K562 (cell line): Measurements from ENCODE around the gene ZNF521. TPM values are rescaled to one million over a fixed set of nuclear protein-coding genes. Genes with fewer than 3 reads are reported as not detected.

Experiments
- ATAC-seq: fragments of 200-7000 bp; cut with Tn5 transposase; 3 replicates; pipeline ENCODE4 v1.9.1; 2020; ENCODE audit warnings: moderate library complexity
- BruUV-seq: library from RNA; stranded (reverse); fragments of 400-500 nt; replicated peaks from 2 replicates; lab custom pipeline; 2021; lab: Mats Ljungman, UMichigan
- CTCF ChIA-PET: fragments of 300-600 bp; formaldehyde crosslinking; extraction: SDS; loops from one replicate; lab custom pipeline; 2021; ENCODE audit warnings: low intra/inter-chr PET ratio; lab: Yijun Ruan, JAX
- POLR2A ChIA-PET: fragments of 300-600, 350-650 bp; sonication (Branson Sonifier 250); formaldehyde crosslinking; extraction: SDS; loops from one replicate; lab custom pipeline; 2021; ENCODE audit warnings: antibody characterized with exemption, inconsistent platforms; lab: Yijun Ruan, JAX
- DNase-seq, 4 experiments: peaks; one replicate each; pipeline versions ENCODE4 v3.0.0 to v3.0.0-alpha.2; 2011 to 2018; ENCODE audit warnings: low spot score in 3 of 4, mixed read lengths in 3 of 4; ENCODE audit errors: extremely low read depth in 1 of 4
- FAIRE-seq: peaks from 2 replicates; lab custom pipeline; 2011; peaks lifted over from hg19 to GRCh38; lab: Jason Lieb, UNC
- H2AFZ ChIP-seq: 2 replicates; pipeline ENCODE4 v1.6.0; 2011; ENCODE audit warnings: low read depth, low read length, control low read depth, inconsistent platforms
- H3K27ac ChIP-seq: fragments of 200-600 bp; 3 replicates; pipeline ENCODE4 v1.8.0; 2011; ENCODE audit warnings: low read depth, mild to moderate bottlenecking, control low read depth, inconsistent platforms, low read length, moderate library complexity, mixed read lengths; ENCODE audit errors: extremely low read depth
- H3K27me3 ChIP-seq, 2 experiments: fragments of 300-600 bp in 1 of 2; 2 replicates in 1 of 2; 3 replicates in 1 of 2; pipeline versions ENCODE4 v1.6.0 to v1.8.0; 2011; ENCODE audit warnings: inconsistent platforms in 2 of 2, low read length in 2 of 2, mild to moderate bottlenecking in 1 of 2, mixed read lengths in 1 of 2, moderate library complexity in 1 of 2; ENCODE audit not compliant: control insufficient read depth in 2 of 2, insufficient read depth in 2 of 2
- H3K36me3 ChIP-seq: fragments of 300-600 bp; 3 replicates; pipeline ENCODE4 v1.8.0; 2011; ENCODE audit warnings: mild to moderate bottlenecking, low read length, inconsistent platforms; ENCODE audit not compliant: control insufficient read depth, insufficient read depth
- H3K4me1 ChIP-seq, 2 experiments: fragments of 200-600 bp in 1 of 2; replicated peaks in 1 of 2; 2 replicates in 1 of 2; 3 replicates in 1 of 2; pipeline versions ENCODE4 v1.5.1 to v1.8.0; 2011; ENCODE audit warnings: inconsistent platforms in 2 of 2, low read length in 2 of 2, mild to moderate bottlenecking in 1 of 2, mixed read lengths in 1 of 2, moderate library complexity in 1 of 2; ENCODE audit not compliant: control insufficient read depth in 2 of 2, insufficient read depth in 2 of 2
- H3K4me2 ChIP-seq: 2 replicates; pipeline ENCODE4 v1.6.1; 2011; ENCODE audit warnings: low read length, control low read depth, inconsistent platforms, mixed read lengths; ENCODE audit not compliant: insufficient read depth
- H3K4me3 ChIP-seq: fragments of 200-600 bp; sonication (generic), shearing (Covaris generic); 2 replicates; pipeline ENCODE4 v1.5.1; 2016; ENCODE audit warnings: control low read depth, inconsistent platforms
- H3K79me2 ChIP-seq: fragments of 200-600 bp; 3 replicates; pipeline ENCODE4 v1.8.0; 2011; ENCODE audit warnings: low read length, inconsistent platforms; ENCODE audit not compliant: control insufficient read depth, insufficient read depth
- H3K9ac ChIP-seq, 2 experiments: 2 replicates each; pipeline versions ENCODE4 v1.6.0 to v1.6.1; 2011; ENCODE audit warnings: low read depth in 2 of 2, low read length in 2 of 2, control low read depth in 1 of 2, inconsistent platforms in 1 of 2, mild to moderate bottlenecking in 1 of 2, mixed read lengths in 1 of 2; ENCODE audit not compliant: insufficient read depth in 1 of 2
- H3K9me1 ChIP-seq: one replicate; pipeline ENCODE4 v1.6.0; 2011; ENCODE audit warnings: inconsistent platforms, mild to moderate bottlenecking, low read length, moderate library complexity; ENCODE audit not compliant: control insufficient read depth, insufficient read depth
- H3K9me3 ChIP-seq: replicated peaks from 2 replicates; pipeline ENCODE4 v1.5.1; 2011; ENCODE audit warnings: low read depth, low read length, inconsistent platforms; ENCODE audit not compliant: control insufficient read depth, insufficient read depth
- H4K20me1 ChIP-seq: replicated peaks from 2 replicates; pipeline ENCODE4 v1.6.1; 2011; ENCODE audit warnings: low read length, inconsistent platforms, mixed read lengths; ENCODE audit not compliant: control insufficient read depth, insufficient read depth
- AFF4 ChIP-seq: sonication (generic); formaldehyde crosslinking; IDR thresholded peaks from 2 replicates; pipeline ENCODE4 v1.8.0; 2023; ENCODE audit warnings: mild to moderate bottlenecking, missing genetic modification reagents
- ESRRA ChIP-seq: fragments of 450-650 bp; IDR thresholded peaks from 2 replicates; pipeline ENCODE4 v1.6.1; 2014; ENCODE audit warnings: low read depth, mild to moderate bottlenecking, moderate library complexity, borderline replicate concordance
- MAFK ChIP-seq: IDR thresholded peaks from 2 replicates; pipeline ENCODE4 v1.6.1; 2011; ENCODE audit warnings: low read length, improper control_type of control experiment
- MAZ ChIP-seq, 2 experiments: fragments of 450-650 bp in 1 of 2; sonication (generic) in 1 of 2; formaldehyde crosslinking; IDR thresholded peaks in 1 of 2; conservative IDR thresholded peaks in 1 of 2; 2 replicates each; pipeline versions ENCODE4 v1.4.0 to v1.5.0; 2020; ENCODE audit warnings: mild to moderate bottlenecking in 1 of 2, missing genetic modification reagents in 1 of 2
- MIER1 ChIP-seq: fragments of 450-650 bp; IDR thresholded peaks from 2 replicates; pipeline ENCODE4 v1.6.1; 2016; ENCODE audit warnings: antibody characterized with exemption, mild to moderate bottlenecking, low read depth
- NELFE ChIP-seq: IDR thresholded peaks from 2 replicates; pipeline ENCODE4 v1.6.1; 2011; ENCODE audit warnings: mild to moderate bottlenecking; ENCODE audit not compliant: insufficient read depth, insufficient read length
- NFYB ChIP-seq: IDR thresholded peaks from 2 replicates; pipeline ENCODE4 v1.6.1; 2011; ENCODE audit warnings: mild to moderate bottlenecking, moderate library complexity; ENCODE audit not compliant: insufficient read length; ENCODE audit errors: extremely low read depth
- RB1 ChIP-seq: fragments of 450-650 bp; IDR thresholded peaks from 2 replicates; pipeline ENCODE4 v1.6.1; 2017; ENCODE audit warnings: low read depth, mild to moderate bottlenecking
- ZNF197 ChIP-seq: fragments of 200-800 bp; sonication (Bioruptor generic); IDR thresholded peaks from 2 replicates; pipeline ENCODE4 v1.6.1; 2016; ENCODE audit warnings: low read depth, missing genetic modification characterization, missing compliant biosample characterization
- ZNF592 ChIP-seq: fragments of 450-650 bp; IDR thresholded peaks from 2 replicates; pipeline ENCODE4 v1.6.1; 2017; ENCODE audit warnings: antibody characterized with exemption, mild to moderate bottlenecking
- in situ Hi-C: fragments of 300-500 bp; cut with MboI; formaldehyde crosslinking; loops from 4 replicates; pipeline ENCODE4 v1.15.0; 2018; ENCODE audit warnings: inconsistent platforms, mixed read lengths
- intact Hi-C: fragments of 100-400 bp; cut with micrococcal nuclease; formaldehyde crosslinking; loops from 2 replicates; pipeline ENCODE4 v1.14.2; 2022
- polyA plus RNA-seq, 8 experiments: library from polyadenylated mRNA; depleted of rRNA in 4 of 8; stranded (reverse) in 5 of 8; unstranded in 3 of 8; fragments of >200 nt; fragmentation: Nextera tagmentation in 2 of 8; fragmentation: Illumina TruSeq in 1 of 8; extraction: Ambion mirVana in 2 of 8; extraction: Trizol in 1 of 8; gene quantifications; 2 replicates each; pipeline versions ENCODE4 v1.2.1 to v1.2.3, GENCODE V29; 2011 to 2014; ENCODE audit warnings: inconsistent platforms in 1 of 8, missing spikeins in 1 of 8
- total RNA-seq, 7 experiments: library from RNA; depleted of rRNA in 6 of 7; stranded (reverse); fragments of >200 nt in 6 of 7; fragmentation: Illumina TruSeq in 2 of 7; extraction: Trizol in 2 of 7; gene quantifications; 2 replicates each; pipeline versions ENCODE4 v1.2.1 to v1.2.3, GENCODE V29; 2011 to 2021; ENCODE audit warnings: low replicate concordance in 1 of 7
- TF ChIP-seq, protein P1 (sequence below): fragments of 150-350 bp; IDR thresholded peaks from 2 replicates; pipeline ENCODE4 v1.6.1; 2014; ENCODE audit warnings: low read depth, mild to moderate bottlenecking, low read length, borderline replicate concordance

The ZNF521 gene
- total and polyA plus RNA-seq, 9 of the 15 experiments (the other 6 are each of a cell fraction or from before 2014, with no cell fraction given) = 1.2 to 5.8 (median 1.6) TPM

DNA sequence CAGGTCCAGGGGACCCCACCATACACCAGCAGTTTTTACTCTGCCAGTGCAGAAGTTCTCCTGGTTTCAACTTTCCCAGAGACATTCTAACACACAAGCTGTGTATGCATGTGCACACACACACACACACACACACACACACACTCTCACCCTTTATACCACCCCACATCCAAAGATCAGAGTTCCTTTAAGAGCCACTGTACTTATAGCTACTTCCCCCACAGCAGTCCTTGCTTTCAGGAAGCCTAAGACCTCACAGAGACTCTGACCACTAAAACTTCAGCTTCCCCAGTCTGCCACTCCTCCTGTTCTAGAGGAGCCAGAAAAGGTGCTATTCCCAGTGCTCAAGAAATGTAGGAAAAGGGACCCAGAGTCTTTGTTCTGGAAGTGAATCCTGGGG, 107.8 kb downstream of the ZNF521 start:
- H3K4me1 ChIP-seq = peaks cover 0 to 10% of the 10 kb centered on the region in 2 experiments; a peak in 2 of 5 replicates
- no peaks in the 10 kb centered on the region for H3K36me3 ChIP-seq
- H2AFZ ChIP-seq = no peak overlapping the region
- H3K9me1 ChIP-seq = no peaks in the 10 kb centered on the region
- peak; percentile 13; the same call in 2 of the 3 replicates for ATAC-seq
- CTCF ChIA-PET = no interaction called here
- no peak overlapping the region for H3K9ac ChIP-seq
- no peak overlapping the region for H3K4me2 ChIP-seq
- H3K79me2 ChIP-seq = no peaks in the 10 kb centered on the region
- DNase-seq = no peak
- intact Hi-C loops = no loop called here
- POLR2A ChIA-PET = no interaction called here
- no peaks in the 10 kb centered on the region for H4K20me1 ChIP-seq
- in situ Hi-C loops = no loop called here
- BruUV-seq = no TSS peak
- no peak overlapping the region for H3K27ac ChIP-seq
- H3K4me3 ChIP-seq = no peak overlapping the region
- H3K27me3 ChIP-seq = no peaks in the 10 kb centered on the region
- no peak for FAIRE-seq
- H3K9me3 ChIP-seq = no peaks in the 10 kb centered on the region
- TF ChIP-seq ESRRA (no peak), MAZ (CRISPR knock-in tag; conservative IDR thresholded peaks at IDR 0.05 in 1 of 2, IDR thresholded peaks at IDR 0.05 in 1 of 2) (no peak), AFF4 (CRISPR knock-in tag) (no peak), ZNF592 (no peak), MIER1 (no peak), ZNF197 (CRISPR knock-in tag) (no peak), RB1 (no peak), MAFK (no peak), NFYB (no peak), NELFE (no peak)
- TF ChIP-seq, protein P1, sequence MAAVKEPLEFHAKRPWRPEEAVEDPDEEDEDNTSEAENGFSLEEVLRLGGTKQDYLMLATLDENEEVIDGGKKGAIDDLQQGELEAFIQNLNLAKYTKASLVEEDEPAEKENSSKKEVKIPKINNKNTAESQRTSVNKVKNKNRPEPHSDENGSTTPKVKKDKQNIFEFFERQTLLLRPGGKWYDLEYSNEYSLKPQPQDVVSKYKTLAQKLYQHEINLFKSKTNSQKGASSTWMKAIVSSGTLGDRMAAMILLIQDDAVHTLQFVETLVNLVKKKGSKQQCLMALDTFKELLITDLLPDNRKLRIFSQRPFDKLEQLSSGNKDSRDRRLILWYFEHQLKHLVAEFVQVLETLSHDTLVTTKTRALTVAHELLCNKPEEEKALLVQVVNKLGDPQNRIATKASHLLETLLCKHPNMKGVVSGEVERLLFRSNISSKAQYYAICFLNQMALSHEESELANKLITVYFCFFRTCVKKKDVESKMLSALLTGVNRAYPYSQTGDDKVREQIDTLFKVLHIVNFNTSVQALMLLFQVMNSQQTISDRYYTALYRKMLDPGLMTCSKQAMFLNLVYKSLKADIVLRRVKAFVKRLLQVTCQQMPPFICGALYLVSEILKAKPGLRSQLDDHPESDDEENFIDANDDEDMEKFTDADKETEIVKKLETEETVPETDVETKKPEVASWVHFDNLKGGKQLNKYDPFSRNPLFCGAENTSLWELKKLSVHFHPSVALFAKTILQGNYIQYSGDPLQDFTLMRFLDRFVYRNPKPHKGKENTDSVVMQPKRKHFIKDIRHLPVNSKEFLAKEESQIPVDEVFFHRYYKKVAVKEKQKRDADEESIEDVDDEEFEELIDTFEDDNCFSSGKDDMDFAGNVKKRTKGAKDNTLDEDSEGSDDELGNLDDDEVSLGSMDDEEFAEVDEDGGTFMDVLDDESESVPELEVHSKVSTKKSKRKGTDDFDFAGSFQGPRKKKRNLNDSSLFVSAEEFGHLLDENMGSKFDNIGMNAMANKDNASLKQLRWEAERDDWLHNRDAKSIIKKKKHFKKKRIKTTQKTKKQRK = no peak
